Measurements from ENCODE around the gene PLEKHG5. TPM values are rescaled to one million over a fixed set of nuclear protein-coding genes. Genes with fewer than 3 reads are reported as not detected.

Gene PLEKHG5
- total and polyA plus RNA-seq, 5 donors from 2014 or later: 0.65 to 5.0 (median 0.86) TPM; not detected in 1

- Histone ChIP-seq H3K9me3 (ENCODE audit: control insufficient read depth in 2 of 2, low read length in 2 of 2) (no peaks in the 10 kb centered on the region), H3K4me1 (ENCODE audit: control insufficient read depth, insufficient read depth, low read length, poor library complexity, severe bottlenecking) (no peaks in the 10 kb centered on the region), H3K27ac (ENCODE audit: insufficient read depth, low read length, poor library complexity, severe bottlenecking) (no peak overlapping the region), H3K27me3 (ENCODE audit: control insufficient read depth, insufficient read depth, low read length) (no peaks in the 10 kb centered on the region), H3K36me3 (ENCODE audit: control insufficient read depth, insufficient read depth, low read length) (no peaks in the 10 kb centered on the region), H3K4me3 (ENCODE audit: low read depth, low read length) (no peak overlapping the region)
- Mint-ChIP-seq H3K36me3 (no peaks in the 10 kb centered on the region), H3K9me3 (no peaks in the 10 kb centered on the region), H3K27ac (no peak overlapping the region), H3K4me1 (no peaks in the 10 kb centered on the region), H3K4me3 (no peak overlapping the region), H3K27me3 (no peaks in the 10 kb centered on the region)
- ATAC-seq (ENCODE audit: low read depth in 2 of 2): no peak
- no peak for DNase-seq
Observed at GRCh38 chr1:6513320-6513801, 21.9 kb upstream of the PLEKHG5 start.

- DNase-seq (no peak), ATAC-seq (ENCODE audit: low read depth in 2 of 2) (no peak)
- Mint-ChIP-seq H3K36me3 (no peaks in the 10 kb centered on the region), H3K9me3 (no peaks in the 10 kb centered on the region), H3K4me3 (no peak overlapping the region), H3K4me1 (no peaks in the 10 kb centered on the region), H3K27ac (no peak overlapping the region), H3K27me3 (no peaks in the 10 kb centered on the region)
- Histone ChIP-seq H3K4me1 (ENCODE audit: control insufficient read depth, insufficient read depth, low read length, poor library complexity, severe bottlenecking) (no peaks in the 10 kb centered on the region), H3K9me3 (ENCODE audit: control insufficient read depth in 2 of 2, low read length in 2 of 2) (no peaks in the 10 kb centered on the region), H3K4me3 (ENCODE audit: low read depth, low read length) (no peak overlapping the region), H3K36me3 (ENCODE audit: control insufficient read depth, insufficient read depth, low read length) (no peaks in the 10 kb centered on the region), H3K27ac (ENCODE audit: insufficient read depth, low read length, poor library complexity, severe bottlenecking) (no peak overlapping the region), H3K27me3 (ENCODE audit: control insufficient read depth, insufficient read depth, low read length) (no peaks in the 10 kb centered on the region)
Observed at GRCh38 chr1:6512908-6513280, 21.4 kb upstream of the PLEKHG5 start.

- H3K36me3 ChIP-seq (ENCODE audit: control insufficient read depth, insufficient read depth, low read length): no peaks in the 10 kb centered on the region
- Mint-ChIP-seq H3K9me3 (no peaks in the 10 kb centered on the region), H3K27me3 (no peaks in the 10 kb centered on the region), H3K4me3 (no peak overlapping the region), H3K4me1 (no peaks in the 10 kb centered on the region), H3K36me3 (no peaks in the 10 kb centered on the region), H3K27ac (no peak overlapping the region)
- no peaks in the 10 kb centered on the region for H3K27me3 ChIP-seq (ENCODE audit: control insufficient read depth, insufficient read depth, low read length)
- no peak for ATAC-seq (ENCODE audit: low read depth in 2 of 2)
- no peak overlapping the region for H3K4me3 ChIP-seq (ENCODE audit: low read depth, low read length)
- H3K27ac ChIP-seq (ENCODE audit: insufficient read depth, low read length, poor library complexity, severe bottlenecking): no peak overlapping the region
- no peaks in the 10 kb centered on the region for H3K4me1 ChIP-seq (ENCODE audit: control insufficient read depth, insufficient read depth, low read length, poor library complexity, severe bottlenecking)
- H3K9me3 ChIP-seq (ENCODE audit: control insufficient read depth in 2 of 2, low read length in 2 of 2): no peaks in the 10 kb centered on the region
- no peak for DNase-seq
Observed at GRCh38 chr1:6512245-6512907, 20.9 kb upstream of the PLEKHG5 start.

- no peak overlapping the region for H3K27ac Mint-ChIP-seq
- no peak for DNase-seq
- no peak overlapping the region for H3K4me3 Mint-ChIP-seq
- H3K27ac ChIP-seq (ENCODE audit: insufficient read depth, low read length, poor library complexity, severe bottlenecking): no peak overlapping the region
- no peaks in the 10 kb centered on the region for H3K9me3 Mint-ChIP-seq
- H3K9me3 ChIP-seq (ENCODE audit: control insufficient read depth in 2 of 2, low read length in 2 of 2): no peaks in the 10 kb centered on the region
- H3K36me3 Mint-ChIP-seq: no peaks in the 10 kb centered on the region
- H3K4me1 Mint-ChIP-seq: no peaks in the 10 kb centered on the region
- no peak for ATAC-seq (ENCODE audit: low read depth in 2 of 2)
- H3K27me3 ChIP-seq (ENCODE audit: control insufficient read depth, insufficient read depth, low read length): no peaks in the 10 kb centered on the region
- H3K4me3 ChIP-seq (ENCODE audit: low read depth, low read length): no peak overlapping the region
- peaks cover 4% of the 10 kb centered on the region for H3K27me3 Mint-ChIP-seq
- no peaks in the 10 kb centered on the region for H3K4me1 ChIP-seq (ENCODE audit: control insufficient read depth, insufficient read depth, low read length, poor library complexity, severe bottlenecking)
- H3K36me3 ChIP-seq (ENCODE audit: control insufficient read depth, insufficient read depth, low read length): no peaks in the 10 kb centered on the region
Observed at GRCh38 chr1:6511561-6512244, 20.2 kb upstream of the PLEKHG5 start.

- no peaks in the 10 kb centered on the region for H3K9me3 Mint-ChIP-seq
- no peaks in the 10 kb centered on the region for H3K9me3 ChIP-seq (ENCODE audit: control insufficient read depth in 2 of 2, low read length in 2 of 2)
- H3K4me3 ChIP-seq (ENCODE audit: low read depth, low read length): no peak overlapping the region
- no peaks in the 10 kb centered on the region for H3K4me1 ChIP-seq (ENCODE audit: control insufficient read depth, insufficient read depth, low read length, poor library complexity, severe bottlenecking)
- no peaks in the 10 kb centered on the region for H3K4me1 Mint-ChIP-seq
- ATAC-seq (ENCODE audit: low read depth in 2 of 2) (no peak), DNase-seq (no peak)
- H3K36me3 ChIP-seq (ENCODE audit: control insufficient read depth, insufficient read depth, low read length): no peaks in the 10 kb centered on the region
- H3K36me3 Mint-ChIP-seq: no peaks in the 10 kb centered on the region
- H3K27me3 ChIP-seq (ENCODE audit: control insufficient read depth, insufficient read depth, low read length): no peaks in the 10 kb centered on the region
- H3K4me3 Mint-ChIP-seq: no peak overlapping the region
- no peak overlapping the region for H3K27ac Mint-ChIP-seq
- H3K27ac ChIP-seq (ENCODE audit: insufficient read depth, low read length, poor library complexity, severe bottlenecking): no peak overlapping the region
- peaks cover 4% of the 10 kb centered on the region for H3K27me3 Mint-ChIP-seq
Observed at GRCh38 chr1:6511056-6511455, 19.6 kb upstream of the PLEKHG5 start.

- no peak overlapping the region for H3K27ac Mint-ChIP-seq
Observed at GRCh38 chr1:6510493-6510892, 19.0 kb upstream of the PLEKHG5 start.

GRCh38 chr1:6509919-6510291 is 18.4 kb upstream of the PLEKHG5 start:
- no peak overlapping the region for H3K27ac Mint-ChIP-seq
- no peaks in the 10 kb centered on the region for H3K27me3 ChIP-seq (ENCODE audit: control insufficient read depth, insufficient read depth, low read length)
- no peaks in the 10 kb centered on the region for H3K36me3 Mint-ChIP-seq

More at GRCh38 chr1:6510493-6510892, 19.0 kb upstream of the PLEKHG5 start:
- no peak for DNase-seq
- Histone ChIP-seq H3K4me1 (ENCODE audit: control insufficient read depth, insufficient read depth, low read length, poor library complexity, severe bottlenecking) (no peaks in the 10 kb centered on the region), H3K36me3 (ENCODE audit: control insufficient read depth, insufficient read depth, low read length) (no peaks in the 10 kb centered on the region), H3K27ac (ENCODE audit: insufficient read depth, low read length, poor library complexity, severe bottlenecking) (no peak overlapping the region), H3K4me3 (ENCODE audit: low read depth, low read length) (no peak overlapping the region), H3K27me3 (ENCODE audit: control insufficient read depth, insufficient read depth, low read length) (no peaks in the 10 kb centered on the region), H3K9me3 (ENCODE audit: control insufficient read depth in 2 of 2, low read length in 2 of 2) (no peaks in the 10 kb centered on the region)
- no peaks in the 10 kb centered on the region for H3K4me1 Mint-ChIP-seq
- no peak for ATAC-seq (ENCODE audit: low read depth in 2 of 2)
- H3K36me3 Mint-ChIP-seq: no peaks in the 10 kb centered on the region
- no peaks in the 10 kb centered on the region for H3K9me3 Mint-ChIP-seq
- peaks cover 4% of the 10 kb centered on the region for H3K27me3 Mint-ChIP-seq
- H3K4me3 Mint-ChIP-seq: no peak overlapping the region

More at GRCh38 chr1:6509919-6510291, 18.4 kb upstream of the PLEKHG5 start:
- Histone ChIP-seq H3K4me3 (ENCODE audit: low read depth, low read length) (no peak overlapping the region), H3K27ac (ENCODE audit: insufficient read depth, low read length, poor library complexity, severe bottlenecking) (no peak overlapping the region), H3K9me3 (ENCODE audit: control insufficient read depth in 2 of 2, low read length in 2 of 2) (no peaks in the 10 kb centered on the region), H3K4me1 (ENCODE audit: control insufficient read depth, insufficient read depth, low read length, poor library complexity, severe bottlenecking) (no peaks in the 10 kb centered on the region), H3K36me3 (ENCODE audit: control insufficient read depth, insufficient read depth, low read length) (no peaks in the 10 kb centered on the region)
- Mint-ChIP-seq H3K27me3 (peaks cover 4% of the 10 kb centered on the region), H3K4me3 (no peak overlapping the region), H3K4me1 (no peaks in the 10 kb centered on the region), H3K9me3 (no peaks in the 10 kb centered on the region)
- DNase-seq (no peak), ATAC-seq (ENCODE audit: low read depth in 2 of 2) (no peak)

Data from CD4-positive, CD25-positive, alpha-beta regulatory T cell (primary cell).